GM10266 (cell line): ENCODE data around the gene DSE.

Experiments used
- DNase-seq: peaks from one replicate; pipeline ENCODE4 v3.0.0; 2012; ENCODE audit errors: extremely low spot score
- TF ChIP-seq, protein P1 (sequence below): IDR thresholded peaks from 2 replicates; pipeline ENCODE4 v1.5.1; 2012; ENCODE audit warnings: mild to moderate bottlenecking, low read depth; ENCODE audit not compliant: control insufficient read depth, insufficient read depth; ENCODE audit errors: missing control alignments

The DSE gene

DNA sequence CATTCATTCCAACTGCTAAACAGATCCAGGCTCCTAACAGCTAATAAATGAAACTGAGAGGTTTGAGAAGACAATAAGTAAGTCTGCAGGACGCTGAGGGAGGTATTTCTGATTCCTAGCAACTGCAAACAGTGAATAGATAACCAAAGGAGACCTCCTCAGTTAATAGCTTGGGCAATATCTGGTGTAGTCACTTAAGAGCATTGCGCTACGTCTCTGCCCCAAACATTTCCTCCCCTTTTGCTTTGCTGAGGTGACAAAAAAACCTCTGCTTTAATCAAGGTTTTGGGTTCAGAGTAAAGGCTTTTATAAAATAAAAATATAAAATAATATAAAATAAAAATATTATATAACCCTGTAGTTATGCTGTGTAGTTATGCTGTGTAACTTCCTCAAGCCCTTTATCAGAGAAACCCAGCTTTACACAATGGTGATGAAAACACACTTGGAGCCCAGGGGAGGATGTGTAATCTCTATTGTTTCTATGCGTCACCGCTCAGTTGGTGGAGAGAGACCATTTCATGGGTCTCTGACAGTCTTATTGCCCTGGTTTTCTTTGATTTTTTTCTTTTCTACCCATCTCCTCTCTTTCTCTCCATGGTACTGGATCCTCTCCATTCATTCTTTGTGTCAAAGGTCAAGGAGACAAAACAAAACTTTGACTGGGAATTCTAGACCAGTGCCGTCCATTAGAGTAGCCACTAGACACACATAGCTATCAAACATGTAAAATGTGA is 121.8 kb downstream of the DSE start:
- TF ChIP-seq, protein P1, sequence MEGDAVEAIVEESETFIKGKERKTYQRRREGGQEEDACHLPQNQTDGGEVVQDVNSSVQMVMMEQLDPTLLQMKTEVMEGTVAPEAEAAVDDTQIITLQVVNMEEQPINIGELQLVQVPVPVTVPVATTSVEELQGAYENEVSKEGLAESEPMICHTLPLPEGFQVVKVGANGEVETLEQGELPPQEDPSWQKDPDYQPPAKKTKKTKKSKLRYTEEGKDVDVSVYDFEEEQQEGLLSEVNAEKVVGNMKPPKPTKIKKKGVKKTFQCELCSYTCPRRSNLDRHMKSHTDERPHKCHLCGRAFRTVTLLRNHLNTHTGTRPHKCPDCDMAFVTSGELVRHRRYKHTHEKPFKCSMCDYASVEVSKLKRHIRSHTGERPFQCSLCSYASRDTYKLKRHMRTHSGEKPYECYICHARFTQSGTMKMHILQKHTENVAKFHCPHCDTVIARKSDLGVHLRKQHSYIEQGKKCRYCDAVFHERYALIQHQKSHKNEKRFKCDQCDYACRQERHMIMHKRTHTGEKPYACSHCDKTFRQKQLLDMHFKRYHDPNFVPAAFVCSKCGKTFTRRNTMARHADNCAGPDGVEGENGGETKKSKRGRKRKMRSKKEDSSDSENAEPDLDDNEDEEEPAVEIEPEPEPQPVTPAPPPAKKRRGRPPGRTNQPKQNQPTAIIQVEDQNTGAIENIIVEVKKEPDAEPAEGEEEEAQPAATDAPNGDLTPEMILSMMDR = no peak
- no peak for DNase-seq
